Muscle of arm (tissue), 12 donors: ENCODE results near the gene ORAI2. TPM values are rescaled to one million over a fixed set of nuclear protein-coding genes. Genes with fewer than 3 reads are reported as not detected.
"Not testable (repeated sequence)": the region's sequence is repeated elsewhere in the genome, so short reads cannot be mapped to it uniquely, and the experiment has no call there.

Experiments
- DNase-seq: peaks from one replicate; pipeline ENCODE4 v3.0.0-alpha.2; 2013
- polyA plus RNA-seq, 12 donors: library from polyadenylated mRNA; unstranded; fragments of 120-200 nt; gene quantifications; one replicate each; pipeline ENCODE4 v1.2.1, GENCODE V29; 2013; ENCODE audit not compliant: insufficient read length in 12 of 12

Gene ORAI2
- polyA plus RNA-seq, 12 donors: 6.3 to 12.2 (median 9.1) TPM; not detected in 1

DNA sequence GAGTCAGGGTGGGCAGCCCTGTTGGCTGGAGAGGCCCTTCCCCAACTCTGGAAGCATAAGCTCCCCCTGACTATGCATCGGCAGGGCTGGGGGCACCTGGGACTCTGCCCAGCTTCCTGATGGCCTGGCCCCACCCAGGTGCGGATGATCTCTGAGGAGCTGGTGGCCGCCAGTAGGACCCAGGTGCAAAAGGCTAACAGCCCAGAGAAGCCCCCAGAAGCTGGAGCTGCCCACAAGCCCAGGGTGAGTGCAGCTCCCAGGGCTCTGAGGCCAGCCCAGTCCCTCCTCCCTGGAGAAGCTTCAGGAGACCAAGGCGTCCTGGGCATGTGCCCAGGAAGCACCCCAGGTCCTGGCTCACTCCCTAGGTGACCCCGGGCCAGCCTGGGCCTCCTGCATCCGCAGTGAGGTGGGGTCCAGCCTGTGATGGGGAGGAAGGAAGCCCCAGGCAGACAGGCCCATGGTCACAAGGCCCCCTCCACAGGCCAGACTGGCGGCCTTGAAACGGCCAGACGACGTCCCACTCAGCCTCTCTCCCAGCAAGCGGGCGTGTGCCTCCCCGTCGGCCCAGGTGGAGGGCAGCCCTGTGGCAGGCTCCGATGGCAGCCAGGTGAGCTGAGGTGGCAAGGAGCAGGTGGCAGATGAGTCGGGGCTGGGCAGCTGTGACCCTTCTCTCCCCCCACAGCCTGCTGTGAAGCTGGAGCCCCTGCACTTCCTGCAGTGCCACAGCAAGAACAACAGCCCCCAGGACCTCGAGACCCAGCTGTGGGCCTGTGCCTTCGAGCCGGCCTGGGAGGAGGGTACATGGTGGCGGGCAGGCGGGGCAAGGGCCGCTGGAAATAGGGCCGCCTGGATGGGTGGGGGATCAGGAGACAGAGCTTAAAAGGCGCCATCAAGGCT lies 34.5 kb downstream of the ORAI2 start:
- DNase-seq: no peak

DNA sequence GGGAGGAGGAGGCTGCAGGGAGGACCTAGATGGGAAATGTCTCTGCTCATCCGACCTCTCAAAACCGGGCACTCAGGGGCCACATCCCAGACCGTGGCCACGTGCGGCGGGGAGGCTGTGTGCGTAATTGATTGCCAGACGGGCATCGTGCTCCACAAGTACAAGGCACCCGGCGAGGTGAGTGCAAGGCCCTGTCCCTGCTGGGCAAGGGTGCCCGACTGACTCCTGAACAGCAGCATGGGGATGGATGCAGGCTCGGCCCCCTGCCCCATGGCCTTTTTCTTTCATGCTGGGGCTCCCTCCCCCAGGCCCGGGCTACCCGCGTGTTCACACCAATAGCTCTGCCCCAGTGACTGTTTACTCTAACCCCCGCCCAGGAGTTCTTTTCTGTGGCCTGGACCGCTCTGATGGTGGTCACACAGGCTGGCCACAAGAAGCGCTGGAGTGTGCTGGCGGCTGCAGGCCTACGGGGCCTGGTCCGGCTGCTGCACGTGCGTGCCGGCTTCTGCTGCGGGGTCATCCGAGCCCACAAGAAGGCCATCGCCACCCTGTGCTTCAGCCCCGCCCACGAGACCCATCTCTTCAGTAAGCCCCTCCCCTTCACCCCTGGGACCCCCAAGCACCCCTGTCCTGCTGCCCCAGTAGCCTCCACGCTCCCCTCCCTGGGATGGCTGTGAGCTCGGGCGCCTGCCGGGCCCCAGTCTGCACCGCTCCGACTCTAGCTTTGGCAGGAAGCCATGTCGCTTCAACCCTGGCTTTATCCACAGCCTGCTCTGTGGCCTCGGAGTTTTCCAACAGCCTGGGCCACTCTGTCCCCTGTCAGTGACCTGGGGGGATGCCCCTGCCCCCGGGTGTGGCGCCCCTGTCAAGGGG lies 35.3 kb downstream of the ORAI2 start:
- DNase-seq: no peak

DNA sequence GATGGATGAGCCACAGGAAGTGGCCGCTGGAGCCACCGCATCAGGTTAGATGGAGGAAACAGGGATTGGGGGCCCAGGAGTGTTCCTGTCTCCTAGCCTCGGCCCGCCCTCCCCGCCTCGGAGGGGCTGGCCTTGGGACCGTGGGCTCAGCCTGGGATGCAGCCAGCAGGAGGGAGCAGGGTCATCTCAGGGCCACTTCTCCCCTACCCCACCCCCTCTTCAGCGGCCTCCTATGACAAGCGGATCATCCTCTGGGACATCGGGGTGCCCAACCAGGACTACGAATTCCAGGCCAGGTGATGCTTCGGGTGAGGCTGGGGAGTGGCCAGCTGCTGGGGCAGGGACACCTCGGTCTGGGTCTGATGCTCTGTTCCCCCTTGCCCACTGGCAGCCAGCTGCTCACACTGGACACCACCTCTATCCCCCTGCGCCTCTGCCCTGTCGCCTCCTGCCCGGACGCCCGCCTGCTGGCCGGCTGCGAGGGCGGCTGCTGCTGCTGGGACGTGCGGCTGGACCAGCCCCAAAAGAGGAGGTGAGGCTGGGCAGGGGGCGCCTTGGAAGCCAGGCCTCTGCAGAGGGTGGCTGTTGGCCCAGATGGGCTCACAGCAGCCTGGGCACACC lies 36.1 kb downstream of the ORAI2 start:
- no peak for DNase-seq

DNA sequence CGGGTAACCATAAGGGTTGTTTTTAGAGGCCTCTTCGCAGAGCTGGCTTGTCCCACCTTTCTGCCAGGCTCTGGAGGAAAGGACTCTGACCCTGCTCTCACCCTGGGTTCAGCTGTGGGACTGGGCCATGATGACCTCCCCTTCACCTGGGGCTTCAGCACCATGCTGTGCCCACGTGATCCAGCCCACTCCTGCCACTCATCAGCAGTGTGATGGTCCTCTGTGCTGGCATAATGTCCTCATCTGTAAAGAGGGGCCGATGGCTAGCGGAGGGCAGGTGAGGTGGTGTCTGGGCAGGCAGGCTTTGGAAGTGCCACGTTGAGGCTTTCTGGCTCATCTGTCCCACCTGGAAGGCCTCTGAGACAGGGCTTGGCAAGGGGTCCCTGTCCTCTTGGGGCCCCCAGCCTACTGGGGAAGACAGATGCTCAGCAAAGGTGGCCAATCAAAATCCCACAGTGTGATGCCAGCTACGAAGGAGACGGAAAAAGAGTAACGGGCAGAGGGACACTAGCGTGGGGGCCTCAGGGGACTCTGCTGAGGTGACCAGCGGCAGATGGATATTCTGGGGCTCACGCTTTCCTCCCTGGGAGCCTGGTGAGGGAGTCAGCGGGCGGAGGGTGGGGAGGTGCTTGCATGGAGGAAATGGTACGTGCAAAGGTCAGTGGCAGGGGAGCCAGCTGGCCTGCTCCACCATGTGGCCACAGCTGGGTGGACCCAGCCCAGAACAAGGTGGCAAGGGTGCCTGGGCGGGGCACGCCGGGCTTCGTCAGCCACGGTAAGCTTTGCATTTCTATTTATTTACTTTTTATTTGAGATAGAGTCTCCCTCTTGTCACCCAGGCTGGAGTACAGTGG lies 36.8 kb downstream of the ORAI2 start:
- DNase-seq: no peak

DNA sequence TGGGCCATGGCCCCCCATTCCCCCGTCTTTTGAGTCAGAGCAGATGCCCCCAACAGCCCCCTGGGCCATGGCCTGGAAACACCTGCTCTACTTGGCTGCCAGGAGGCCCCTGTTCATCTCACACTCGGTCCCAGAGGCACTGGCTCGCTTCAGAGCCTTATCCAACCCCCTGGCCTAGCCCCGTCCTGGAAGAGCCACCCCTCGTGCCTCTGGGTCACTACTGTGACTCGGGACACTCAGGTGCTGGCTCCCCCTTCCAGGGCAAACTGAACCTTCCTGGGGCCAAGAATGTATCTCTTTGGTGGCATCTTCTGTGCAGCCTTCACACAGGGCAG lies 38.4 kb downstream of the ORAI2 start:
- DNase-seq: no peak

DNA sequence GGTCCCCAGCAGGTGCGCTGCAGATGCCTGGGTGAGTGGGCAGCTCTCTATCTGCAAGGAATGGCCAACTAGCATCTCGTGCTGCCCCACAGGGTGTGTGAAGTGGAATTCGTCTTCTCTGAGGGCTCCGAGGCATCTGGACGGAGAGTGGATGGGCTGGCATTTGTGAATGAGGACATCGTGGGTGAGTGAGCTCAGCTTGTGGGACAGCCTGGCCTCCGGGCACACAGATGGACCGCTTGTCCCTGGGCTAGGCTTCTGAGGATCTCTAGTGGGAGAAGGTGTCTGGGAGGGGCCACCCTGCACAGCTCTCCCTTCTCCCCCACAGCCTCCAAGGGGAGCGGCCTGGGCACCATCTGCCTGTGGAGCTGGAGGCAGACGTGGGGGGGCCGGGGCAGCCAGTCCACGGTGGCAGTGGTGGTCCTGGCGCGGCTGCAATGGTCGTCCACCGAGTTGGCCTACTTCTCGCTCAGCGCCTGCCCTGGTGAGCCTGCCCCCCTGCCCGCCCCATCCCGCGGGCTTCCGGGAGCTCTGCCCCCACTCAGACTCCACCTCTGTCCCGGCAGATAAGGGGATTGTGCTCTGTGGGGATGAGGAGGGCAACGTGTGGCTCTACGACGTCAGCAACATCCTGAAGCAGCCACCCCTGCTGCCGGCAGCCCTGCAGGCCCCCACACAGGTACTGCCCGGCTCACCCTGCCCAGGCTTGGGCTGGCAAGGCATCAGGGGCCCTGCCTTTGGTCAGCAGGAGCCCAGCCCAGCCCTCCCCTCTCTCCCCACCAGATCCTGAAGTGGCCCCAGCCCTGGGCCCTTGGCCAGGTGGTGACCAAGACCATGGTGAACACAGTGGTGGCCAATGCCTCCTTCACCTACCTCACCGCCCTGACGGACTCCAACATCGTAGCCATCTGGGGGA lies 39.0 kb downstream of the ORAI2 start:
- DNase-seq: no peak

DNA sequence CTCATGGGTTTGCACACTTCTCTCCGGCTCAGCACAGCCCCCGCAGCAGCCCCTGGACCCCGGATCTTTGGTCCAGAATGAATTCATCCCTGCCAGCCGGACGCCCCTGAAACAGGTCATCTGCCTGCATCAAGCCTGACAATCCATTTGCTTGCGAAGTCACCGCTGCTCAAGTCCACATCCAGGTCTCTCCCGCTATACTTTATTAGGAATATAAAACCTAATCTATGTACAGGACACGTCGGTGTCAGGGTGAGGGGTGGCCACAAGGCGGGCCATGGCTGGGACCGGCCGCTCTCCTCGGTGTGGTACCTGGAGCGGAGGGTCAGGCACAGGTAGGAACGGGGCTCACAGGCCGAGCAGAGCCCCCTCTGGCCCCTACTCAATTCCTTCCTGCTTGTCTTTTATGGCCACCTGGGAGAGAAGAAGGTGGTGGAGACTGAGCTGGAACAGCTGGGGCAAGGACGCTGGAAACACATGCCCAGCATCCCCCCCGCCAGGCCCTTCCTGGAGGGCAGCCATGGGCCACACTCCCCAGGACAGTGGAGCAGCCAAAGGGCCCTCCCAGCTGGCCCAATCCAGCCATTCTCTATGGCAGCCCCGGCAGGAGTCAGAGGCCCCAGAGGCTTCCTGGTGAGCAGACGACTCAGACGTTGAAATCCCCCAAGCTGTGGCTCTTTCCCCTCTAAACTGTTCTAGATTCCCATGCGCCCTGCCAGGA lies 40.1 kb downstream of the ORAI2 start:
- DNase-seq: no peak

DNA sequence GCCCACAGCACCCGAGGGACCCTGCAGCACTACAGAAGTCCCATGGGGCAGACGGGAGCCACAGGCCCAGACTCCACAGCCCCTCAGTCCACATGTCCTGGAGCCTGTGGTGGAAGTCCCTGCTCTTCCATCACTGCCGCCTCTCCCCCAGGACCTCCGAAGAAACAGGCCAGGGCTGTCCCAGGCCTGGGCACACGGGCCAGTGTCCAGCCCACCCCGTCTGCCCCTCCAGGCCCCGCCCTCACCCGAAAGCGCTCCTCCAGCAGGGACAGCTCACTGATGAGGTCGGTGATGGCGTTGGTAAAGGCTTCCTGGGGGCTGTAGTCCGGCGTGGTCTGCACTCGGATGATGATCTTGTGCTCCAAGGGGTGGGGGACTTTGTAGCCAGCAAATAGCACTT lies 40.7 kb downstream of the ORAI2 start:
- not testable (repeated sequence) for DNase-seq

DNA sequence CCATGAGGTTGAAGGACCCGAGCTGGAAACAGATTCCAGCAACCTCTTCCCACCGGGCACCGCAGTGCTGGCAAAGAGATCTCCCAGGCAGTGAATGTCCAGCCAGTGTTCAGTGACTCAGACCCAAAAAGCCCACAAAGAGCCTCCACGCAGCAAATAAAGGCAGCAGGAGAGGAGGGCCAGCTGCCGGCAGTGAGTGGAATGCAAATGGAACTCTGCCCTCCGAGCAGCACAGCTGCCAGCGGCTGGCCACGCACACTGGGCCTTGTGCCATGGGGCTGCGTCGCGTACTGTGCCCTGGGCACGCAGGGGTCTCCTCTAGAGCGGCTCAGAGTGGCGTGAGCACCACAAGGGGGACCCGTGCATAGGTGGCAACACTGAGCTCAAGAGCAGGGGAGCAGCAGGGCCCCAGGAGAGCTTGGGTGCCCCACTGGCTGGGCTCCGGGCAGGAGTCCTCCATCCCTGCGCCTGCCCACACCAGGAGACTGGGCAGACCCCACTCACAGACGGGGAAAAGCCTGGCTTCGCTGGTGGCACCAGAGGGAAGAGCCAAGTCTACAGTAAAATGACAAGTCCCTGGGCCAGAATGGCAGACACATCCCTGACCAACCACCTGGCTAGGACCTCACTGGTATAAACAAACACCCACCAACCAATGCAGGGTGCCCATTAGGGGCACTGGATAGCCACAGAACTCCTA lies 41.5 kb downstream of the ORAI2 start:
- DNase-seq: not testable (repeated sequence)

DNA sequence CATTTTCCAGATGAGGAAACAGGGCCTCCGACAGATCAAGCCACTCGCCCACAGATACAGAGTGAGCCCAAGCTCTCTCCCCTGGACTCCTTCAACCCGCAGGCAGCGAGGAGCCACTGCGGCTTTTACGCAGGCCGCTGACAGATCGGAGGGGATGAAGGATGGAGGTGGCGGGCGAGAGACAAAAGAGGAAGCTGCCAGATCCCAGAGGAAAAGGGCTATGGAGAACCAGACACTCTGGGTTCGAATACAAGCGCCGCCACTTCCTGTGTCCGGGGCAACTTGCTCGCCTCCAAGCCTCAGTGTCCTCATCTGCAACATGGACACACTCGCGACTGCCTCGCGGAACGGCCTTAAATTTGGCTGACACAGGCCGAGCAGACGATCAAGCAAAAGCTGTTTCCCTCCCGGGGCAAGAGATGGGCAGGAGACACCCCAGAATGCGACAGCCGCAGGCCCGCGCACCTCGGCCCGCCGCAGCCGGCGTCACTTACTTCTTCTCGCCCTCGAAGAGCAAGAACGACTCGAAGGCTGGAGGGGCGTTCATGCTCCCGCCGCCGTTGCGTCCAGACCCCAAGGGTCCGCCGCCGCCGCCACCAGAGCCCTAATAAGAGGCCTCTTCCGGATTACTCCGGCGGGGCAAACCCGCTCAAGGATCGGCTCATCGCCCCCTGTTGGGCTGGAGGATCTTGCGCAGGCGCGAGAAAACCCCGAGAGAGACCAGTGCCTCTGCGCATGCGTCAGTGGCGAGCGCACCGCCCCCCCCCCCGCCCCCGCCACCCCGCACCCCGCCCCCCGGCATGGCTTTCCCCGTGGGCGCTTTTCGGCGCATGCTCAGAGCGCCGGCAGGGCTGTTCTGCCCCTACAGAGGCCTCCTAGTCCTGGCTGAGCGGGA lies 45.2 kb downstream of the ORAI2 start, which contains the start of gene POLR2J:
POLR2J (minus strand) TSS at position 609 of the 895 bp plus-strand sequence; CDS start at position 547, 62 bp downstream.
- peak; percentile 31 for DNase-seq

DNA sequence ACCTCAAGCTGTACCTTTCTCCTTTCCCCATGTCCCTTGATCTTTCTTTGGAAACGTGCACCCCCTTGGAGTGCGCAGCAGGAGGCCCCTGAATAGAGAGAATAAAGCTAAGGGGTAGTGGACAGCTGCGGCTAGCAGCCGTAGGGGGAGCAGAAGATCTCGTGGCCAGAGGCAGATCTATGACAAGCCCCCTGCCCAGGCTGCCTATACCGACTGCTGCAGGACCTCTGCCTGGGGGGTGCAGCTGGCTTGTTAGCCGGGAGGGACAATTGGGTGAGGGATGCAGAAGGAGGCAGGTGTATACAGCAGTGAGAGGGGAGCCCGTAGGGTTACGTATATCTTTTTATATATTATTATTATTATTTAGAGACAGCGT lies 45.8 kb downstream of the ORAI2 start:
- DNase-seq: not testable (repeated sequence)

DNA sequence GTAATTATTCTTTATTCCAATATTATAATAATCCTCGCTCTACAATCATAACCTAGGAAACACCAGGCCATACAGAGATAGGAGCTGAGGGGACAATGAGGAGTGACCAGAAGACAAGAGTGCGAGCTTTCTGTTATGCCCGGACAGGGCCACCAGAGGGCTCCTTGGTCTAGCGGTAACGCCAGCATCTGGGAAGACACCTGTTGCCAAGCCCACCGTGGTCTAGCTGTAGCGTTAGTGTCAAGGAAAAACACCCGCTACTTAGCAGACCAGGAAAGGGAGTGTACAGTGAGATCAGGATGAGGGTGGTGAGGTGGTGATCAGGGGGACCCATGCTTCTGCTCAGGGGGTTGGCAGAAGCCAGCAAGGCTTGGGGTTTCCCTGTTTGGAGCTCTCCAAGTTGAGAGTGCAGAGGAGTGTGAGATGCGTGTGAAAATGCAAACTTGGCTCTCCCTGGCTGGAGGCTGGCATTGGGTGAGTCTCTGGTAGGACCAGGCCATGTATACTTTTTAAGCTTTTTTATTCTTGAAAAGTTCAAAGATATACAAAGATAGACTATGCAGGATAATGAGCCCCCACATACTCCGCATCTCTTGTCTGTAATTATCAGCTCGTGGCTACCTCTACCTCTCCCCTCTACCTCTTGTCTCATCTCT lies 46.7 kb downstream of the ORAI2 start:
- DNase-seq: not testable (repeated sequence)

DNA sequence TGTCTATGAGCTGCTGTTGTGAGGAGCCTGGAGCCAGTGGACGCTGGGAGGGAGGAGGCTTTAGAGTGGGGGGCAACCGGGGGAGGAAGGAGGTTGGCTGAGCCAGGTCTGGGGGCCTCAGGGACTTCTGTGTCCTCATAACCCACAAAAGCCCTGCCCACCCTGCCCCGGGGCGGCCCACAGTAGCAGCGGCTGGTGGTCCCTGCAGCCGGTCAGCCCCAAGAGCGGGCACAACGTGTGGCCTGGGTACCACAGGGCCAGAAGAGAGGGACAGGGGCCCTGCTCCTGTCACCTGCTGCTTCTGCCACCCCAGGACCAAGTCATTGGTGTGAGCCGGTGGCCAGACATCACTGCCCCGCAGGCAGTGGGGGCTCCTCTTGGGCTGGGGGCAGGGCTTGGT lies 48.6 kb downstream of the ORAI2 start:
- DNase-seq: not testable (repeated sequence)

DNA sequence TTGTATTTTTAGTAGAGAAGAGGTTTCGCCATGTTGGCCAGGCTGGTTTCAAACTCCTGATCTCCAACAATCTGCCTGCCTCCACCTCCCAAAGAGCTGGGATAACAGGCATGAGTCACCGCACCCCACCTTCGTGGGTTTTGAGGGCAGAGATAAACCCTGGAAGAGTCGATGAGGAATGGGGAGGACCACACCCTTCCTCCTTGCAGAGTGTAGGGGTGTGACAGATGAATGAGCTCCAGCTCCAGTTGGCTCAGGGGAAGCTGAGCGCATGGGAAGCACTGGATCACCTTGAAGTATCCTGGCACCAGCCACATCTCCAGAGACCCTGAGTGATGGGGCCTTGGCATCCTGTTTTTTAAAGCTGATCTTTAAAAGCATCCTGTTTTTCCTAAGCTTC lies 50.9 kb downstream of the ORAI2 start:
- DNase-seq: not testable (repeated sequence)

DNA sequence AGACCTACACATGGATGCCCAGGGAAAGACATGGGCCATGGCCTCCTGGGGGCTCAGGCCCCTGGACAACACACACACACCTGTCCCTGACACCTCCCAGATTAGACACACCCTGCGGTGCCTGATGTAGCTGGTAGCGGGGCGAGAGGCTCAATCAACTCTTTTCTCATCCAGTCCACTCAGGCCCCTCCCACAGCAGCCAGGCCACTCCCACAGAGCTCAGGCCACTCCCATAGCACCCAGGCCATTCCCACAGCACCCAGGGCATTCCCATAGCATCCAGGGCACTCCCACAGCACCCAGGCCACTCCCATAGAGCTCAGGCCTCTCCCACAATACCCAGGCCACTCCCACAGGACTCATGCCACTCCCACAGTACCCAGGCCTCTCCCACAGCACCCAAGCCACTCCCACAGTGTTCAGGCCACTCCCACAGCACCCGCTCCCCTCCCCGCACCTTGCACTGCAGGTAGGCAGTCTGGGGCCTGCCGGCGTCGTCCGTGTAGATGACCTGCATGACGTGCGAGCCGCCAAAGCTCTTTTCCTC lies 57.2 kb downstream of the ORAI2 start:
- not testable (repeated sequence) for DNase-seq

DNA sequence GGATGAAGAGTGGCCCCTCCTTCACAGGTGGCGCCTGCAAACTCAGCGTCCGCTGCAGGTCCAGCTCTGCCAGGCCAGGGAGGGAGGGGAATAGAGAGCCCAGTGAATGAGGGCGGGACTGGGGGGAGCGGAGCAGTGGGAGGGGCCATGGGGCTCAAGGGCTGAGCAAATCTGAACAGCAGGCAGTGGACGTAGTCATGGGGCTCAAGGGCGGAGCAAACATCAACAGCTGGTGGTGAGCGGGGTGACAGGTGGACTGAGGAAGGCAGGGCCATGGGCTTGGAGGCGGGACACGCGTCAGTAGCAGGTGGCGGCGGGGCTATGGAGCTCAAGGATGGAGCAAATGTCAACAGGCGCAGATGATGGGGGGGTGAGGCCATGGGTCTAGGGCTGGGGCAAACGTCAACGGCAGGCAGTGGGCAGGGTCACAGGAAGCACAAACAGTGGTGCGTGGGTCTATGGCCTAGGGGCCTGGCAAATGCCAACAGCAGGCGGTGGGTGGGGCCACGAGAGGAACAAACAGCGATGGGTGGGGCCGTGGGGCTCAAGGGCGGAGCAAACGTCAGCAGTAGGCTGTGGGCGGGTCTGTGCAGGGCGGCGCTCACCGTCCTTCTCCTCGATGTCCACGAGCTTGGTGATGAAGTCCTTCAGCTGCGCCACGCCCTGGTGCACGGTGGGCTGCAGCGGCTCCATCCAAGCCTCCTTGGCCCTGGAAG lies 60.0 kb downstream of the ORAI2 start:
- DNase-seq: not testable (repeated sequence)
